ENCODE results near the gene SLC9A3.

The SLC9A3 gene

GRCh38 chr5:538271-538771, 14.1 kb upstream of the SLC9A3 start:
- no peak for DNase-seq

- no peak for DNase-seq
Observed at GRCh38 chr5:537621-538071, 13.4 kb upstream of the SLC9A3 start.

GRCh38 chr5:537098-537497, 12.8 kb upstream of the SLC9A3 start:
- DNase-seq, result no peak

- no peak for DNase-seq
Observed at GRCh38 chr5:535846-536698, 11.8 kb upstream of the SLC9A3 start.

GRCh38 chr5:534743-535671, 10.8 kb upstream of the SLC9A3 start:
- DNase-seq, result no peak

GRCh38 chr5:533955-534742, 9.9 kb upstream of the SLC9A3 start:
- no peak for DNase-seq

GRCh38 chr5:533243-533954, 9.2 kb upstream of the SLC9A3 start:
- no peak for DNase-seq

GRCh38 chr5:532521-533242, 8.4 kb upstream of the SLC9A3 start:
- no peak for DNase-seq

- DNase-seq, result no peak
Observed at GRCh38 chr5:531749-532315, 7.6 kb upstream of the SLC9A3 start.

GRCh38 chr5:531101-531748, 7.0 kb upstream of the SLC9A3 start:
- DNase-seq, result no peak

GRCh38 chr5:530001-530955, 6.0 kb upstream of the SLC9A3 start:
- no peak for DNase-seq

GRCh38 chr5:528629-529511, 4.6 kb upstream of the SLC9A3 start:
- no peak for DNase-seq

- DNase-seq, result peak; percentile 34
Observed at GRCh38 chr5:527646-528628, 3.7 kb upstream of the SLC9A3 start.

GRCh38 chr5:526456-527088, 2.3 kb upstream of the SLC9A3 start:
- DNase-seq, result no peak

GRCh38 chr5:525916-526315, 1.7 kb upstream of the SLC9A3 start:
- no peak for DNase-seq

Measured in activated CD4-positive, alpha-beta T cell treated with anti-CD3 and anti-CD28 coated beads for 48 hours (primary cell).